Measurements from ENCODE around the gene CEP170.
"Not testable (repeated sequence)": the region's sequence is repeated elsewhere in the genome, so short reads cannot be mapped to it uniquely, and the experiment has no call there.

CEP170 gene

GRCh38 chr1:243236604-243237252 is 18.4 kb downstream of the CEP170 start:
- Histone ChIP-seq H3K4me1 (ENCODE audit: control insufficient read depth, insufficient read depth, low read length) (no peaks in the 10 kb centered on the region), H3K4me3 (ENCODE audit: low read length) (no peak overlapping the region), H3K36me3 (ENCODE audit: control insufficient read depth, insufficient read depth, low read length) (0 out of 2 replicates have a peak, but pooled peaks cover 3% of the 10 kb centered on the region), H3K27me3 (ENCODE audit: control insufficient read depth, insufficient read depth, low read length) (no peaks in the 10 kb centered on the region), H3K9me3 (ENCODE audit: control insufficient read depth, insufficient read depth, low read length) (no peaks in the 10 kb centered on the region), H3K27ac (ENCODE audit: low read length) (no peak overlapping the region)
- no CpG with 5 or more reads among the region's 4 CpGs for WGBS (ENCODE audit: insufficient coverage, insufficient read length)
- no peak for DNase-seq (ENCODE audit: low read depth, low spot score)

DNA sequence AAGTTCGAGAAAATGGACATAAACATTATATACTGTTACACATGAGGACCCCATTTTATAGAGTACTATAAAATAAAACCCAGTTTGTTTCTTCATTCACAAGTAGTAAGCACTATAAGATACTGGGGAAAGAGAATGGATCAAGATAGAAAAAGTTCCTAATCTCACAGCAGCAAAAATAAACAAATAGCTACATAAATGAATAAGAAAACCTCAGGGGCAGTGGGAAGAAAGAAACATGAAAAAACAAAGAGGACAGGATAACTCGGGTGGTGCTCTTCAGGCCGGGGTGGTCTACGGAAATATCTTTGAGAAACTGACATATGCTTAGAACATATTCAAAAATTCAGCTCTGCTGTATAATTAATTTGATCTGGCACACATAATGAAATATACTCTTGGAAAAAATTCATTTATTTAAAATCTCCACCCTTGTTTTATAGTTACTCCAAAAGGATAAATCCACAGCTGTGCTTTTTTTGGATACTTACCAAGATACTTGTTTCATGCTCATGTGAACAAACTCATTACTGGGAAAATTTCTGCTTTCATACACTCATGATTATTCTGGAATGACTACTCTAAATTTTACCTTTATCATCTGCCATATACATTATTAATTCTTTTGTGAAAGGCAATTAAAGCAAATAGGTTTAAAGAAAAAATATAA is 20.0 kb downstream of the CEP170 start:
- no peak overlapping the region for H3K27ac ChIP-seq (ENCODE audit: low read length)
- no peak for DNase-seq (ENCODE audit: low read depth, low spot score)
- 0 out of 2 replicates have a peak, but pooled peaks cover 3% of the 10 kb centered on the region for H3K36me3 ChIP-seq (ENCODE audit: control insufficient read depth, insufficient read depth, low read length)
- no CpG with 5 or more reads among the region's 4 CpGs for WGBS (ENCODE audit: insufficient coverage, insufficient read length)
- H3K27me3 ChIP-seq (ENCODE audit: control insufficient read depth, insufficient read depth, low read length): no peaks in the 10 kb centered on the region
- H3K4me3 ChIP-seq (ENCODE audit: low read length): no peak overlapping the region
- H3K9me3 ChIP-seq (ENCODE audit: control insufficient read depth, insufficient read depth, low read length): no peaks in the 10 kb centered on the region
- no peaks in the 10 kb centered on the region for H3K4me1 ChIP-seq (ENCODE audit: control insufficient read depth, insufficient read depth, low read length)

GRCh38 chr1:243233908-243234307 is 21.2 kb downstream of the CEP170 start:
- H3K4me3 ChIP-seq (ENCODE audit: low read length): no peak overlapping the region
- no CpG with 5 or more reads among the region's 2 CpGs for WGBS (ENCODE audit: insufficient coverage, insufficient read length)
- no peak overlapping the region for H3K27ac ChIP-seq (ENCODE audit: low read length)
- H3K36me3 ChIP-seq (ENCODE audit: control insufficient read depth, insufficient read depth, low read length): 0 out of 2 replicates have a peak, but pooled peaks cover 3% of the 10 kb centered on the region
- DNase-seq (ENCODE audit: low read depth, low spot score): no peak
- H3K4me1 ChIP-seq (ENCODE audit: control insufficient read depth, insufficient read depth, low read length): no peaks in the 10 kb centered on the region
- no peaks in the 10 kb centered on the region for H3K27me3 ChIP-seq (ENCODE audit: control insufficient read depth, insufficient read depth, low read length)
- no peaks in the 10 kb centered on the region for H3K9me3 ChIP-seq (ENCODE audit: control insufficient read depth, insufficient read depth, low read length)

- no peaks in the 10 kb centered on the region for H3K9me3 ChIP-seq (ENCODE audit: control insufficient read depth, insufficient read depth, low read length)
Observed at GRCh38 chr1:243230914-243231313, 24.2 kb downstream of the CEP170 start.

DNA sequence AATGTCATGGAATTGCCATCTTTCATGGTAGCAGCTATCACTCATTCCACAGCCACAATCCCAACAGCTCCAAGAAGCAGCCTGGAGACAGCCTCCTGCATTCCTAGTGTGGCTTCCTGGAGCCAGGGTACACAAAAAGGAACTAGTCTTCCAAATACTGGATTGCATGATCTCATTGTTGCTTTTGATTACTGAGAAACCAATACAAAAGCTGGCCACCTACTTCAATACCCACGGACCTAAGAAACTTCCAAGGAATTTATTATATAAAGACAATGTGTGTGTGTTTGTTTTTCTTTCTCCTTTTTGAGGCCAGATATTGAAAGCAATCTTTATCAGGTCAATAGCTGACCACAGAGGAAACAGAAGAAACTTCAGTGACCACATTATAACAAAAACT is 25.6 kb downstream of the CEP170 start:
- H3K4me1 ChIP-seq (ENCODE audit: control insufficient read depth, insufficient read depth, low read length): no peaks in the 10 kb centered on the region
- H3K4me3 ChIP-seq (ENCODE audit: low read length): no peak overlapping the region
- H3K36me3 ChIP-seq (ENCODE audit: control insufficient read depth, insufficient read depth, low read length): 0 out of 2 replicates have a peak, but pooled peaks cover 3% of the 10 kb centered on the region
- no peaks in the 10 kb centered on the region for H3K9me3 ChIP-seq (ENCODE audit: control insufficient read depth, insufficient read depth, low read length)
- H3K27me3 ChIP-seq (ENCODE audit: control insufficient read depth, insufficient read depth, low read length): no peaks in the 10 kb centered on the region
- no CpG with 5 or more reads among the region's 1 CpG for WGBS (ENCODE audit: insufficient coverage, insufficient read length)
- H3K27ac ChIP-seq (ENCODE audit: low read length): no peak overlapping the region
- no peak for DNase-seq (ENCODE audit: low read depth, low spot score)

More at GRCh38 chr1:243230914-243231313, 24.2 kb downstream of the CEP170 start:
- Histone ChIP-seq H3K36me3 (ENCODE audit: control insufficient read depth, insufficient read depth, low read length) (0 out of 2 replicates have a peak, but pooled peaks cover 3% of the 10 kb centered on the region), H3K4me3 (ENCODE audit: low read length) (no peak overlapping the region), H3K27me3 (ENCODE audit: control insufficient read depth, insufficient read depth, low read length) (no peaks in the 10 kb centered on the region), H3K4me1 (ENCODE audit: control insufficient read depth, insufficient read depth, low read length) (no peaks in the 10 kb centered on the region), H3K27ac (ENCODE audit: low read length) (no peak overlapping the region)
- no peak for DNase-seq (ENCODE audit: low read depth, low spot score)

- Histone ChIP-seq H3K9me3 (ENCODE audit: control insufficient read depth, insufficient read depth, low read length) (no peaks in the 10 kb centered on the region), H3K27me3 (ENCODE audit: control insufficient read depth, insufficient read depth, low read length) (no peaks in the 10 kb centered on the region), H3K36me3 (ENCODE audit: control insufficient read depth, insufficient read depth, low read length) (0 out of 2 replicates have a peak, but pooled peaks cover 3% of the 10 kb centered on the region), H3K27ac (ENCODE audit: low read length) (no peak overlapping the region), H3K4me1 (ENCODE audit: control insufficient read depth, insufficient read depth, low read length) (no peaks in the 10 kb centered on the region), H3K4me3 (ENCODE audit: low read length) (no peak overlapping the region)
- DNase-seq (ENCODE audit: low read depth, low spot score): no peak
- no CpG with 5 or more reads among the region's 2 CpGs for WGBS (ENCODE audit: insufficient coverage, insufficient read length)
Observed at GRCh38 chr1:243227622-243228021, 27.5 kb downstream of the CEP170 start.

- no peak for DNase-seq (ENCODE audit: low read depth, low spot score)
- Histone ChIP-seq H3K4me1 (ENCODE audit: control insufficient read depth, insufficient read depth, low read length) (no peaks in the 10 kb centered on the region), H3K4me3 (ENCODE audit: low read length) (no peak overlapping the region), H3K9me3 (ENCODE audit: control insufficient read depth, insufficient read depth, low read length) (no peaks in the 10 kb centered on the region), H3K36me3 (ENCODE audit: control insufficient read depth, insufficient read depth, low read length) (no peaks in the 10 kb centered on the region), H3K27ac (ENCODE audit: low read length) (no peak overlapping the region), H3K27me3 (ENCODE audit: control insufficient read depth, insufficient read depth, low read length) (no peaks in the 10 kb centered on the region)
Observed at GRCh38 chr1:243218059-243218458, 37.0 kb downstream of the CEP170 start.

DNA sequence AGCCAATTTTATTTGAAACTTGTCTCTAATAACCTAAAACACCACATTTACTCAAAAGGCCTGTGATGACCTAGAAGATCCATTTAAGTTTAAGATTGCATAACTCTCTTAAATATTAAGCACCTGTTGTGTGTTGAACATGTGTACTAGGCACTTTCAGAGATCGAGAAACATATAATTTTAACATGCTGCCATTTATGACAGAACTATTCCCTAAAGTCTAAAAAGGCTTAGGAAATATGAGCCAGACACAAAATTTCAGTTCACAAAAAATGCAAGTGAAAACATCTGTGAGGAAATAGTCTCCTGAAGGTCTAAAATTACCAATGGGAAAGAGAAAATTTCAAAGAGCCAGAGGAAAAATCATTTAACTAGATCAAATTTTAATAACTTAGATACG is 37.7 kb downstream of the CEP170 start:
- no peaks in the 10 kb centered on the region for H3K27me3 ChIP-seq (ENCODE audit: control insufficient read depth, insufficient read depth, low read length)
- no peaks in the 10 kb centered on the region for H3K9me3 ChIP-seq (ENCODE audit: control insufficient read depth, insufficient read depth, low read length)
- no peaks in the 10 kb centered on the region; the same call in 1 of the 2 replicates for H3K36me3 ChIP-seq (ENCODE audit: control insufficient read depth, insufficient read depth, low read length)
- no peak overlapping the region for H3K27ac ChIP-seq (ENCODE audit: low read length)
- no peak for DNase-seq (ENCODE audit: low read depth, low spot score)
- no CpG with 5 or more reads among the region's 2 CpGs for WGBS (ENCODE audit: insufficient coverage, insufficient read length)
- H3K4me1 ChIP-seq (ENCODE audit: control insufficient read depth, insufficient read depth, low read length): no peaks in the 10 kb centered on the region
- no peak overlapping the region for H3K4me3 ChIP-seq (ENCODE audit: low read length)

GRCh38 chr1:243216741-243217140 is 38.3 kb downstream of the CEP170 start:
- Histone ChIP-seq H3K9me3 (ENCODE audit: control insufficient read depth, insufficient read depth, low read length) (no peaks in the 10 kb centered on the region), H3K4me1 (ENCODE audit: control insufficient read depth, insufficient read depth, low read length) (no peaks in the 10 kb centered on the region), H3K27ac (ENCODE audit: low read length) (no peak overlapping the region), H3K4me3 (ENCODE audit: low read length) (no peak overlapping the region), H3K36me3 (ENCODE audit: control insufficient read depth, insufficient read depth, low read length) (no peaks in the 10 kb centered on the region; the same call in 1 of the 2 replicates), H3K27me3 (ENCODE audit: control insufficient read depth, insufficient read depth, low read length) (no peaks in the 10 kb centered on the region)
- no CpG with 5 or more reads among the region's 2 CpGs for WGBS (ENCODE audit: insufficient coverage, insufficient read length)
- no peak for DNase-seq (ENCODE audit: low read depth, low spot score)

DNA sequence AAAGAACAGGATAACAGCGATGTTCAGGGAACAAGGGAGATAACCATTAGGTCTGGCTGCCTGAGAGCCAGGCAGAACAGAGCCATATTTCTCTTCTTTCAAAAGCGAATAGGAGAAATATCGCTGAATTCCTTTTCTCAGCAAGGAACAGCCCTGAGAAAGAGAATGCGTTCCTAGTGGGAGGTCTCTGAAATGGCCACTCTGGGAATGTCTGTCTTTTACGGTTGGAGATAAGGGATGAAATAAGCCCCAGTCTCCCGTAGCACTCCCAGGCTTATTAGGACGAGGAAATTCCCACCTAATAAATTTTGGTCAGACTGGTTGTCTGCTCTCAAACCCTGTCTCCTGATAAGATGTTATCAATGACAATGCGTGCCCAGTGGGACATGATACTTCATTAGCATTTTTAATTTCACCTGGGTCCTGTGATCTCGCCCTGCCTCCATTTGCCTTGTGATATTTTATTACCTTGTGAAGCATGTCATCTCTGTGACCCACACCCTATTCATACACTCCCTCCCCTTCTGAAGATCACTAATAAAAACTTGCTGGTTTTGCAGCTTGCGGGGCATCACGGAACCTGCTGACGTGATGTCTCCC is 39.7 kb downstream of the CEP170 start:
- H3K4me3 ChIP-seq (ENCODE audit: low read length); H3K36me3 ChIP-seq (ENCODE audit: control insufficient read depth, insufficient read depth, low read length); H3K4me1 ChIP-seq (ENCODE audit: control insufficient read depth, insufficient read depth, low read length); H3K27ac ChIP-seq (ENCODE audit: low read length); H3K27me3 ChIP-seq (ENCODE audit: control insufficient read depth, insufficient read depth, low read length); DNase-seq (ENCODE audit: low read depth, low spot score); H3K9me3 ChIP-seq (ENCODE audit: control insufficient read depth, insufficient read depth, low read length): not testable (repeated sequence)
- no CpG with 5 or more reads among the region's 12 CpGs for WGBS (ENCODE audit: insufficient coverage, insufficient read length)
